IMR-90 (cell line): Measurements from ENCODE around the gene CNOT3.

Source experiments
- BHLHE40 ChIP-seq: fragments of 150-350 bp; IDR thresholded peaks from 2 replicates; pipeline ENCODE4 v1.6.1; 2016; ENCODE audit warnings: mild to moderate bottlenecking, low read depth, low read length
- CHD1 ChIP-seq: IDR thresholded peaks from 2 replicates; pipeline ENCODE4 v1.6.1; 2012; ENCODE audit warnings: low read depth, low read length, improper control_type of control experiment
- CTCF ChIP-seq: conservative IDR thresholded peaks from 2 replicates; pipeline ENCODE4 v1.5.1; 2012; ENCODE audit warnings: mild to moderate bottlenecking, low read depth, low read length, improper control_type of control experiment
- ELK1 ChIP-seq: fragments of 150-350 bp; IDR thresholded peaks from 2 replicates; pipeline ENCODE4 v1.6.1; 2016; ENCODE audit warnings: low read depth, mild to moderate bottlenecking, low read length, moderate library complexity, borderline replicate concordance
- FOS ChIP-seq: fragments of 150-350 bp; IDR thresholded peaks from 2 replicates; pipeline ENCODE4 v1.6.1; 2016; ENCODE audit warnings: low read depth, low read length
- POLR2A ChIP-seq: IDR thresholded peaks from 2 replicates; pipeline ENCODE4 v1.6.1; 2012; ENCODE audit warnings: mild to moderate bottlenecking, low read depth, low read length
- RAD21 ChIP-seq: IDR thresholded peaks from 2 replicates; pipeline ENCODE4 v1.6.1; 2012; ENCODE audit warnings: low read length, improper control_type of control experiment
- RCOR1 ChIP-seq: IDR thresholded peaks from 2 replicates; pipeline ENCODE4 v1.6.1; 2012; ENCODE audit warnings: mild to moderate bottlenecking, low read length, improper control_type of control experiment; ENCODE audit not compliant: insufficient replicate concordance
- RFX5 ChIP-seq: IDR thresholded peaks from 2 replicates; pipeline ENCODE4 v1.8.0; 2012; ENCODE audit warnings: low read depth, mild to moderate bottlenecking, low read length, moderate library complexity
- SMC3 ChIP-seq: fragments of 150-350 bp; IDR thresholded peaks from 2 replicates; pipeline ENCODE4 v1.6.1; 2016; ENCODE audit warnings: low read depth, mild to moderate bottlenecking, antibody characterized with exemption, low read length, moderate library complexity

GRCh38 chr19:54133957-54134590 lies 3.5 kb upstream of the CNOT3 start:
- TF ChIP-seq CTCF: no peak
- TF ChIP-seq RAD21: no peak
- no peak for TF ChIP-seq SMC3
- TF ChIP-seq POLR2A: no peak
- TF ChIP-seq BHLHE40: no peak
- TF ChIP-seq RFX5: no peak
- TF ChIP-seq FOS: no peak
- no peak for TF ChIP-seq CHD1
- TF ChIP-seq RCOR1: no peak
- TF ChIP-seq ELK1: no peak
